DMS79 (cell line): ENCODE measurements around the gene PTPRB.

ENCODE experiments used
- DNase-seq: peaks from one replicate; lab custom pipeline; 2025; lab: John Stamatoyannopoulos, UW

The PTPRB gene

DNA sequence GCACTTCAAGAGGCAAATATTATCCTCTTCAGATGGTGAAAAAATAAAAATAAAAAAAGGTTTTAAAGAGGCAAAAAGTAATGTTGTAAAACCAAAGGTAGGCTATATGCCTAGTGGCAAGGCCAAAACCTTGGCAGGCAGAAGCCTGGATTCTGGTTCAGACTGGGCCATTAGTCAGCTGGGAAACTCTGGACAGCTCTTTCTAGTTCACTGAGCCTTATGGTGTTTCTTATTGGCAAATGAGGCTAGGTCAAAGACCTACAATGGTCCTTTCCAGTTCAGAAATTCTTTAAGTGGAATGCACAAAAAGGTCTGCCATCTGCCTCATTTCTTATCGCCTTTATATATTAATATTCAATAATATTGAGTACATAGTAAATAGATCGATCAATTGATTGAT is 44.6 kb downstream of the PTPRB start:
- no peak for DNase-seq

DNA sequence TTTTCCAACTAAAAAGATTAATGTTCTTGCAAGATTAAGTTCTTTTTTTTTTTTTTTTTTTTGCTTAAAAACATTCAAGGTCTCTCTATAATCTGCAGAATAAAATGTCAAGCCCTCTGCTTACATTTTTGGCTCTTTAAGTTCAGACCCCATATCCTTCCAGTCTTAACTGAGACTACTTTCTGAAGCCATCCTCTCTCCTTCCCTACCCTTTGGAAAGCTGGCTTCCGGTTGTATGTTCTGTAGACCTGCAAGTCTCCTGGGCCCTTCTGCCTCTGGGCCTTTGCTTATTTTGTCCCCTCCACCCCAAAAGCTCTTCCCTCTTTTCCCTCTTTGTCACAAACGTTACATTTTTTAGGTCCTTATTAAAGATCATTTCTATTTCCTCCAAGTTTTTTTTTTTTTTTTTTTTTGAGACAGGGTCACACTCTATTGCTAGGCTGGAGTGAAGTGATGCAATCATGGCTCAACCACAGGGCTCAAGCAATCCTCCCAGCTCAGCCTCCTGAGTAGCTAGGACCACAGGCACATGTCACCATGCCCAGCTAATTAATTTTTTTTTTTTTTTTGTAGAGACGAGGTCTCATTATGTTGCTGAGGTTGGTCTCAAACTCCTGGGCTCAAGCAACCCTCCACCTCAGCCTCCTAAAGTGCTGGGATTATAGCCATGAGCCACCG is 46.5 kb downstream of the PTPRB start:
- no peak for DNase-seq

DNA sequence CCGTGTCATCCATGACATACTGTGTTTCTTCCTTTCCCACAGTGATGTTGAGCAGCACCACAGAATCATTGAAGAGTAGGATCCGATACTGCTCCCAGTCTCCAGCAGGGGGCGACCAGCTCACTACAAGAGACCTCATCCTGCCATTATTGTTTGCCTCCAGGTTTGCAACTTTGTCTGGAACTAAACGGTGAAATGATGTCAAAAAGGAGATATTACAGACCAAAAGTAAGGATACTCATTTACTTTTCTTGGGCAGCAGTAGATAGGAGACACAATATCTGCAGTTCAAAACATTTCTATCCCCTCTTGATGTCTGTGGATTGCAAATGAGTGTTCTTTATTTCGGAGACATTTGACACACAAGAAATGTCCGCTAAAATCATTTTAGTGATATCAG is 47.2 kb downstream of the PTPRB start:
- no peak for DNase-seq

- DNase-seq = no peak
Observed at GRCh38 chr12:70584332-70584731, 52.9 kb downstream of the PTPRB start.

DNA sequence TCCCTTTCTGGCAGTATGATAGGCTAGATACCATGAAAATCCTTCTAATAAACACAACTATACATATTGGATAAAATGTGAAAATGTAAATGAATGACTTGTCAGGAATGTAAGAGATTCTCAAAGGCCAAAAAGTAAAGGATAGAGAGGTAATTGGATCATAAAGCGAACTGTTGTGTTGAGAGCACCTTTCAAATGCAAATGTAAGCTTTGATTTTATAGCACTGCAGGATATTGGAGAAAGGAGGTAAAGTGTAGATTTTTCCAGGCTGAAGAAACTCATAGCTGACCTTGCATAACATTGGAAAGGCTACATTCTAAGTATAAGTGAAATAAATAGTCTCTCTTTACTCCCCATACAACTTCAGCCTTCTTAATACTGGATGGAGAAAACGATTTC is 54.0 kb downstream of the PTPRB start:
- DNase-seq = no peak

DNA sequence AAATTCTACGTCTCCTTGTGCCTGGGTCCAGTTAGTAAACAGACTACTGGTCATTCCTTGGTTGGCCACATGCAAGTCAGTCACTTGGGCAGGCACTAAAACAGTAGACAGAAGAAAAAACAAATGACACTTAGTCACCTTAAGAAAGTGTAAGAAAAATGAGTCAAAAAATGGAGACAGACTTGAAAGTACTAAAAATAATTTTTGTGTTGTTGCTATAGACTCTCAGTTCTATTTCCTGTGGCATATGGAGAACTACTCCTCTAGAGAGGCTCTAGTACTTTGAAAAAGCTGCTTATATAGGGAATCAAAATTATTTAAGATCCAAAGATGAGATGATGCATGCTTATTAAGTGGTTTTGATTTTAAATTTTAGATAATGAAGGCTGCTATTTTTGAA is 56.0 kb downstream of the PTPRB start:
- DNase-seq = no peak

- no peak for DNase-seq
Observed at GRCh38 chr12:70577283-70577634, 60.0 kb downstream of the PTPRB start.

- no peak for DNase-seq
Observed at GRCh38 chr12:70576341-70577282, 60.6 kb downstream of the PTPRB start.

DNA sequence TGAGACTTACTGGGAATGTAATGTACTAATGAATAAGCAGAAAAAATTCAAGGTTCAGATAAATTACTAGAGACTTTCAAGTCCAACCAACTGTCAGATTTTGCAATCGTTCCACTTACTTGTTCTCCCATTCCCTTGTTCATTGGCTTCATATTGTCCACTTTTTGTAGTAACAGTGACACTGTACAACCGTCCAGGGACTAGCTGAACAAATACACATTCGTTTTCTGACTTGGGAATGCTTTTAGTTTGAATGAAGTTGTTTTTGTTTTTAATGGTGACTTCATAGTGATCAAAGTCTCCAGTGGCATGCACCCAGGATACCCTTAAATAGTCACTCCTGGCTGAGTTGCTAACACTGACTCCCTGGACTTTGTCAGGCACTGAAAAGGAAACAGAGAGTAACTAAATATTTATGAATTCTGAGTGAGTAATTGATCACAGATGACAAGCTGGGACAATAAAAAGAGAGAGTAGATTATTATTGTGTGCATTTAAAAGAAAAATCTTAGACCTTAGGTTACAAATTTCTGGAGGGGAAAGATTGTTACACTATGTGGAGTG is 65.4 kb downstream of the PTPRB start:
- no peak for DNase-seq

GRCh38 chr12:70571029-70571428 is 66.2 kb downstream of the PTPRB start:
- no peak for DNase-seq

GRCh38 chr12:70561550-70561949 is 75.7 kb downstream of the PTPRB start:
- DNase-seq = no peak

DNA sequence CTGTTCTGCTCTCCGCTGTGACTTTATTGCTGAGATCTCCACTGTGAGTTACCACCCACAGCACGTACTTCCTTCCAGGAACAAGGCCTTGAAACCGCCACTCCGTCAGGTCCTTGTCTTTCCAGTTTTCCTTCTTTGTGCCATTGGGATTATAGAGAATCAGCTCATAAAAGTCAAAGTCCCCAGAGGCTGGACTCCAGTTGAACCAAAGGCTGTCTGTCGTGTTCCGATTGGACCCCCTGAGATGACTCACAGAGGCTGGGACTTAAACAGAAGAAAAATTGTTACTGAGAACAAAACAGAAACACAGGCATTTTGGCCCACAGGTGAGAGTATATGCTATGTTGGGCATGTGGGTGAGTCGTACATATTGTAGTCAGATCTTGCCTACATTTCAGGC is 76.6 kb downstream of the PTPRB start:
- DNase-seq = no peak

DNA sequence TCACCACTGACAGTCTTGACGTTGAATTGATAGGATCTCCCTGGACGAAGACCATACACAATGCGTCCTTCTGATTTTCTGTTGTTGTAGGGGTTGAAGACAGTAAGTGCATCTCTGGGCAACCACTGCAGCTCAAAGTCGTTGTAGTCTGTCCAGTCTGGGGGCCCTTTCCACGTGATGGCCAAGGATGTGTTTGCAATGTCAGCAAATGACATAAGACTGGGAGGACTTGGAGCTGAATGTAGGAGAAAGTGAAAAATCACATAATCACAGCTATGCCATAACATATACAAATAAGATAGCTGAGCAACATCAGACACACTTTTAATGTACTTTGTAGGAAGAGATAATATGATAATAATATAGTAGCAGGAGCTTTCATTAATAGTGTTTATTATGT is 77.8 kb downstream of the PTPRB start:
- no peak for DNase-seq

DNA sequence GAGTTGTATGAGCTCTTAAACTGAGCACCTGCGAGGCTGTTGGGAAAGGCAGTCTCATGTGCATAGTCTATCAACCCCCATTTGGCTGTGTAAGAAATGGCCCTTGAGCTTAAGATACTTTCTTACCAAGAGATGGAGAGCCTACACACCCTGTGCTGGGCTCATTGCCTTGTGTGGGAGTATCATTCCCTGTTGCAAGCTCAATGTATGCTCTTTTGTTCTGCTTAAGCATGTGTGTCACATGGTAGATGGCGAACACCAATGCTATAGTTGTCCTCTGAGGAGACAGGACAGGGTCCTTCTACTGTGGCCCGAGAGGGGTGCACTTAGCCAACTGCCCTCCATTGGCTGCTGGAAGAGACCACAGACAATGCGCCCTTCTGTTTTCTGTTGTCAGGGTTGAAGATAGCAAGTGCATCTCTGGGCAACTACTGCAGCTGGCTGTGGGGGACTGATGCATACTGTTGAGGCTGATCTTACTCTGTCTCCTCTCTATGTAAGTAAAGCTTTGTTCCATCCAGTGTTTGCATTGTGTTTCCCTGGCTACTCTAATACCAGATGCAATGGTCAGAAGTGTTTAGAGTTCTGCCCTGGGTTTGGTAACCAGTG is 79.5 kb downstream of the PTPRB start:
- DNase-seq = no peak

DNA sequence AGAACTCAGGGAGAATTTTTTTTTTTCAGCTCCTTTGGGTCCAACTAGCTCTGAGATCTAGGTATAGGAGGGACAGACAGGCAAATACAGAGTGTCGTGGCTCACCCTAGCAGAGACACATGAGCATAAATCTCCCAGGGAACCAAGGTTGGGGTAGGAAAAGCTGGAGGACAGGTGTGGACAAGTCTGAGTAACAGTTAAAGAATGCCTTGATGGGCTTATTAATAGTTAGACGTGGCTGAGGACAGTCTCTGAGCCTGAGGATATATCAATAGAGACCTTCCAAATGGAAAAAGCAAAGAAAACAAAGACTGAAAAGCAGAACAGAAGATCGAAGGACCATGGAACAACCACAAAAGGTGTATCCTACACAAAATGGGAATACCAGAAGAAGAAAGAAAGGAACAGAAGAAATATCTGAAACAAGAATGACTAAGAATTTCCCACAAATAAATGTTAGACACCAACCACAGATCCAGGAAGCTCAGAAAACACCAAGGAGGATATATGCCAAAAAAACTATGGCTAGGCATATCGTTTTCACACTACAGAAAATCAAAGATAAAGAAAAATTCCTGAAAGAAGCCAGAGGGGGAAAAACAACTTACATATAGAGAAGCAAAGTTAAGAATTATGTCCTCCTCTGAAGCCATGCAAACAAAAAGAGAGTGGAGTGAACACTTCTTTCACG is 80.9 kb downstream of the PTPRB start:
- no peak for DNase-seq

GRCh38 chr12:70555081-70555480 is 82.1 kb downstream of the PTPRB start:
- no peak for DNase-seq

GRCh38 chr12:70553391-70553859 is 83.8 kb downstream of the PTPRB start:
- no peak for DNase-seq

GRCh38 chr12:70551731-70552130 is 85.5 kb downstream of the PTPRB start:
- DNase-seq = no peak

- no peak for DNase-seq
Observed at GRCh38 chr12:70550180-70550577, 87.0 kb downstream of the PTPRB start.

GRCh38 chr12:70549340-70550179 is 87.7 kb downstream of the PTPRB start:
- DNase-seq = no peak

GRCh38 chr12:70543444-70543843 is 93.8 kb downstream of the PTPRB start:
- no peak for DNase-seq
